ENCODE results near the gene GINS1.

DNA sequence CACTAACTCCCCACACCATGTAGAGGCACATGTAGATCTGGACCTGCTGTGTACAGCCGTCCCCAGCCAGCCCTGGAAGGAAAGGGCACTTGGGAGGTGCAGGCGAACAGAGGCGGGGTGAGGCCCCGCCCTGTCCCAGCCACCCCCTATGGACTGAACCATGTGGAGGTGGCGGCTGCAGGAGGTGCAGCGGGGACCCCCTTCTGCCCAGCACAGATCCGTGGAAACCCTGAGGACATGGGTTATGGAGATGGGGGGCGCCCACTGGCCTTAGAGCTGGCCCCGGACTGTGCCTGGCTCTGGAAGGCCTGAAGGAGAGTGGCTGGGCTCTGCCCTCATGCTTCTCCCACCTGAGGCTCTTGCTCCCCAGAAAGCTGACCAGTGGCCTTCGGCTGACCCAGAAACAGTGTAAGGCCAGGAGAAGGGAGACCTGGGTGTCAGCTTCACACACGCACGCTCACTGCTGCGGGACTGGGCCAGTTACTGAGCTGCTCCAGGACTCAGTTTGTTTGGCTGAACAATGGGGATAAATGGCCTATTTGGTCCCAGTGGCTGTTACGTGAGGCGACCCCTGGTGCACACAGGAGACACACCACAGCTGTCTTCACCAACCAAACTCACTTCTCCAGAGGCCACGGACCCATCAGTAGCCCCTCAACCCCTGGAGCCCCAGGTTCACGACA is 87.2 kb downstream of the GINS1 start:
- TF ChIP-seq EZH2 (optimal IDR thresholded peaks at IDR 0.05; ENCODE audit: low read depth, low read length) (no peak), EZH2phosphoT487 (IDR thresholded peaks at IDR 0.05; ENCODE audit: low read length) (no peak), CTCF (IDR thresholded peaks at IDR 0.05; ENCODE audit: low read length) (no peak)
